HG02798 (cell line): ENCODE data around the gene FRMPD4.

Source experiments
- ATAC-seq: cut with Tn5 transposase; IDR thresholded peaks from one replicate; pipeline ENCODE4 v1.9.1; 2021; ENCODE audit warnings: mild to moderate bottlenecking; ENCODE audit not compliant: unreplicated experiment, poor library complexity

FRMPD4 gene

GRCh38 chrX:12292996-12293765 lies 154.9 kb downstream of the FRMPD4 start:
- no peak for ATAC-seq

DNA sequence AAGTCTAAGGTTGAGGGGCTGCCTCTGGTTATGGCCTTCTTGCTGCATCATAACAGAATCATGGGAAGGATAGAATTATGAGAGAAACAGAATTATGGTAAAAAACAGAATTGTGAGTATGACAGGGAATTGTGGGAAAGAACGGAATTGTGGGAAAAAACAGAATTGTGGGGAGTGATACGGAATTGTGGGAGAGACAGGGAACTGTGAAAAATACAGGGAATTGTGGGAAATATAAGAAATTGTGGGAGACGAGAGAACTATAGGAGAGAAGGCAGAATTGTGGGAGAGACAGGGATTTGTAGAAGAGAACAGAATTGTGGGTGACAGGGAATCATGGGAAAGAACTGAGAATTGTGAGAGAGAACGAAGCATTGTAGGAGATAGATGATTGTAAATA lies 159.1 kb downstream of the FRMPD4 start:
- ATAC-seq: no peak

DNA sequence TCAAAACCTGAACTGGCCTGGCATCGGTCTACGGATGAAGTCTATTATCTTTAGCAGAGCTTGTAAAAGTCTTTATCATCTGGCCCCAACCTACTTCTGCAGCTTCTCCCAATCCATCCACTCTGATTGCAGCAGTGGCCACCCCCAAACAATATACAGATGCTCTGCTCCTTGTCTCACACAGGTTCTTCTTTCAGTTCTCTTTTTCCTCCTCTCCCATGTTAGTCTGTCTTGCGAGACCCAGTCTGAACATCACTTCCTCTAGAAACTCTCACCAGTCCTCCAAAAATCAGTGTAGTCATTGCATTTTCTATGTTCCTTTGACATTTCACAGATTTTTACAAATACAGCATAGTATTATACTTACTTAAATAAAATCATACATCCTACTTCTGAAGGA lies 163.0 kb downstream of the FRMPD4 start:
- ATAC-seq: no peak

DNA sequence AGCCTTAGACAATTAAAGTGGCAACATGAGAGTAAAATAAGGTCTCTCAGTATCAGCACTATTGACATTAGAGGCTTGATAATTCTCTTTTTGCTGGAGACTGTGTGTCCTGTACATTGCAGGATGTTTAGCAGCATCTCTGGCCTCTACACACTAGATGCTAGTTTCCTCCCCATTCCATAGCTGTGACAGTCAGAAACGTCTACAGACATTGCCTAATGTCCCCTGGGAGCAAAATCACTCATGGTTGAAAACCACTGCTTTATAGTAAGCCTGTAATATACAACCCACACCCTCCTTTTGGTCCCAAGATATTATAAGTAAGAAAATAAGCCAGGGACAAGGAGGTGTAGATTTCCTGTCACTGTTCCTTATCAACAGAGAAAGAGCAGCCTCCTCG lies 166.0 kb downstream of the FRMPD4 start:
- no peak for ATAC-seq

GRCh38 chrX:12307961-12308360 lies 169.7 kb downstream of the FRMPD4 start:
- ATAC-seq: no peak

DNA sequence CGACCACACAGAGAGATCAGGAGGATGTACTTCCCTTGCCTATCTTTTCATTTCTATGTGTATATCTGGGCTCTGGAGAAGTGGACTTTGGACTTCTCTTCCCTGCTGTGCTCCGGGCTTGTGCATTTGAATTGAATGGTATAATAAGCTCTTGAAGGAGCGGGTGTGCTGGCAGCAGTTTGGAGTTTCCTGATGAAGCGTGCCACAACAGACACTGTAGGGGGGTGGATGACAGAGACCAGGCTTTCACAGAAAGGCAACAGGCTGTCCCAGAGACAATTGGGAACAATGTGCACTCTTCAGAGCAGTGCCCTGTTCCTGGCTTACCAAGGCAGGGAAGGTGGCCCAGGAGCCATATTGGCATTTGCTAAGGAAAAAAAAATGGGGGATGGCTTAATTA lies 170.1 kb downstream of the FRMPD4 start:
- no peak for ATAC-seq

DNA sequence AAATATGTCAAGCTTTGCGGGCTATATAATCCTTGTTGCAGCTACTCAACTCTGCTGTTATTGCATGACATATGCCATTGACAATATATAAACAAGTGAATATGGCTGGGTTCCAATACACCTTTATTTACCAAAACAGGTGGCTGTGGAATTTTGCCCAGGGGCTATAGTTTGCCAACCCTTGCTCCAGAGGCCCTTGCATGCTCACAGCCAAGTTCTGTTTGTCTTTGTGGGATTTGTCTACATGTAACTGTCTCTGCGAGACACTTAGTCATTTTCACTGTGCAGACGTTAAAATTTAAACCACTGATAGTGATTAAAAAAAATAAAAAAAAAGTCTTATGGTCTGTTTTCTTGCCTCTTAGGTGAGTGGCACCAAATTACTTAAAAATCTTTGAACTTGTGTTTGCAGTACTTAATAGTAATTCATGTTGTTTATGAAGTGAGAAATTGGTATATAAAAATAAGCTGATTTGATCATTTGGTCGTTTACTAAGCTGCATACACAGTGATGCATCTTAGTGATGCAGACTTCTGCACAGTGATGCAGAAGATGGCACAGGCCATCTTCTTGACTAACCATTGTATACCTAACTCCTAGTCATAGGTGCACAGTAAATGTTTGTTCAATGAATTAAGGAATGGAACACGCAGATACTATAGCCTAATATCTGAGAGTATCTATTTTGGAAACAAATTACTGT lies 170.9 kb downstream of the FRMPD4 start:
- ATAC-seq: no peak

DNA sequence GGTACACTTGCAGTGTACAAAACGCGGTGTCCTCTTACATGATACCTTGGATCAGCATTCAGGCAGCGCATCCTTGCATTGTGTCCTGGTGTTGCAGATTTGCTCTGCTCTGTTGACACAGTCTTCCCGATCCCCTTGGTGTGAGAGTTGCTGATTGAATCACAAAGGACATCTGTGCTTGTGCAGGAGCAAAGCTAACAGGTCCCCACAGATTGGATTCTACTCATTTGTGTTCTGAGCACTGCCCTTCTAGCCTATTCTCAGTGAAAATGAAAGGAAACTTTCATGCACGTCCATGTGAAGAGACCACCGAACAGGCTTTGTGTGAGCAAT lies 171.4 kb downstream of the FRMPD4 start:
- no peak for ATAC-seq

DNA sequence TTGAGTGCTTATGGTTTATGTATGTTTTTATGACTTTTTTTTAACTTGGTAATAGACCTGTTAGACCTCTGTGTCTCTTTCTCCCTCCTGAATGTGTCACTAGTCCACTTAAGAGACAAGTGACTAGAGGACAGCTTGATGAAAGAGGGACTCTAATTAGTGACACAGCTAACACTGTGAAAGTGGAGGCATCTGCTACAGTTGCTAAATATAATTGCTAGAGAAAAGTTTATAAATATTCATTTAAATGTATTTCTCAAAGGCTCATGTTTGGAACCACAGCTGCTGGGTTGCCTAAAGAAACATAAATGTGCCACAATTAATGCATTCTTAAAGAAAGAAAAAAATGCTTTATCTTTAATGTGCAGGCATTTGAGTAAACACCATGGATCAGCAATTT lies 176.4 kb downstream of the FRMPD4 start:
- ATAC-seq: no peak

GRCh38 chrX:12315526-12315925 lies 177.3 kb downstream of the FRMPD4 start:
- ATAC-seq: no peak

DNA sequence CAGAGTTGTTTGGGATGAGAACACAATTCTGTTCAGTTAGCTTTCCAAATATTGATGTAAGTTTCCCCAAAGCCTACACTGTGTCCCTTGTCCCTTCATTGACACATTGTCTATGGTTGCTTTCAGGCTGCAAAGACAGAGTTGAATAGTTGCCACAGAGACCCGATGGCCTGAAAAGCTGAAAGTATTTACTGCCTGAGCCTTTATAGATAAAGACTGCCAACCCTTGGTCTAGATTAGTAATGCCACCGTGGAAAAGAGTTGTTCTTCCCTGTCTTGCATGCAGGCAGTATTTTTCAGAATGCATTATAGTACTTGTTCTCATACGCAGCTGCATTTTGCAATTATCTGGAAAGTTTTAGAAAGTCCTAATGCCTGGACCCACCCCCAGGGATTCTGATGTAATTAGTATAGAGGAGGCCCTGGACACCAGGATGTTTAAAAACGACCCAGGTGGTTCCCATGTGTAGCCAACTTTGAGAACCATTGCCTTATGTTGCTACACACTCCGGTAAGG lies 180.8 kb downstream of the FRMPD4 start:
- ATAC-seq: no peak

- no peak for ATAC-seq
Observed at GRCh38 chrX:12319992-12320391, 181.7 kb downstream of the FRMPD4 start.

DNA sequence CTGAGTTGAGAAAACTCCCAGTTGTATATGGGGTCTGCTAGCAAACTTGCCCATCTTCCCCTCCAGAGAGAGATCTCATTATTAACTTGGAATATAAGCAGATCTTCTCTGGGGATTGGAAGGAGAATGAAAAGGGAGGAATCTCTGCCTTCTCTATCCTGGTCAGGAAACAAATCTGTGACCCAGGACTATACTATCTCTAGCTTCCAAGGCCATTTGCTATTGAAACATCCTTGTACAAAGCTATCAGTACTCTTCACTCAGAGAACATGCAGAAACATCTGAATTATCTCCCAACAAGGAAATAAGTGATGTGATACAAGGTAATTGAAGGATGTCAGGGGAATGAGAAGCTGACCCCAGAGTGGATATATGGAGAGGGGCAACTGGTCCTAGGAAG lies 183.8 kb downstream of the FRMPD4 start:
- ATAC-seq: no peak

GRCh38 chrX:12325171-12325570 lies 186.9 kb downstream of the FRMPD4 start:
- no peak for ATAC-seq

DNA sequence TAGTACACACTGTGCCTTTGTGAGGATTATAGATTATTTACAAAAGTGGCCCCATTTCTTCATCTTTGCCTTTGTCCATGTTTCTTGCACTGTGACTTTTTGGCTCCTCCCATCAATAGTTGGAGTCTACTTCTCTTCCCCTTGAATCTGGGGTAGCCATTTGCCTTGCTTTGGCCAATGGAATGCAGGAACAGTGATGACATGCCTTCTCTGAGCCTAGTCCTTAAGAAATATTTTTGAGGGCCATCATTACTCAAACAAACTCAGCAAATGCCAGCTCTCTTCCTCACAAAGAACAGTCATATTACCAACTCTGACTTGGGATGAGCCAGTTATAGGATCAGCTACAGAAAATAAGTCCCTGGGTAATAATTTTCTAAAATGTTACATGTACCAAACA lies 189.6 kb downstream of the FRMPD4 start:
- ATAC-seq: no peak

DNA sequence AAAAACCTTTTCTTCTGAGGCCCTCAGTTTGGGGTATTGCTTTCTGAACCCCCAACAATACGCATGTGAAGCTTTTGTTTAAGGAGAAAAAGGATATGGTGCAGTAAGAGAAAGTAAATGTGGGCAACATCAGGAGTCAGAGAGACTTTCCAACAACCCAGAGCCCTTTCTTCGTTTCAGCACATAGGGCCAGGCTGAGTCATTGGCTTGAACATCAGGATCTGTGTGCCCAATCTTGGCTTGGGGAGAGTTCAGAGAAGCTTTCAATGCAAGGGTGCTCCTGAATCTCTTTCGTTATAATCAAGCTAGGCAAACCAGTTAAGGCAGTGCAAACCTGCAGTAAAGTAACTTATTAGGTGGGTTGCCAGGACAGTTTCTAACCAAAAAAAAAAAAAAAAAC lies 191.2 kb downstream of the FRMPD4 start:
- ATAC-seq: no peak

DNA sequence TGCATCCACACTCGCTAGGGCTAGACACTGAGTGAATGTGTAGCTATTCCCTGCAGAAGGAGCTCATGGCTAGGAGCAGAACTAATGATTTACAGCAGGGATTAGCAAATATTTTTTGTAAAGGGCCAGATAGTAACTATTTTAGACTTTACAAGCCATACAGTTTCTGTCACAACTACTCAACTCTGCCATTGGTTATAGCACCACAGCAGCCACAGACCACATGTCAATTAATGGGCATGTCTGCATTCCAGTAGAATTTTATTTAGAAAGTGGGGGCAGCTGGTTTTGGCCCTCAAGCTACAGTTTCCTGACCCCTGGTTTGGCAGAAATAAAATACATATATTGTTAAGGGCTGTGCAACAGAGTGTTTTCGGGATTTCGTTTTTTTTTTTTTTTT lies 192.6 kb downstream of the FRMPD4 start:
- no peak for ATAC-seq

- ATAC-seq: no peak
Observed at GRCh38 chrX:12332786-12333347, 194.6 kb downstream of the FRMPD4 start.

GRCh38 chrX:12339921-12340320 lies 201.6 kb downstream of the FRMPD4 start:
- no peak for ATAC-seq

DNA sequence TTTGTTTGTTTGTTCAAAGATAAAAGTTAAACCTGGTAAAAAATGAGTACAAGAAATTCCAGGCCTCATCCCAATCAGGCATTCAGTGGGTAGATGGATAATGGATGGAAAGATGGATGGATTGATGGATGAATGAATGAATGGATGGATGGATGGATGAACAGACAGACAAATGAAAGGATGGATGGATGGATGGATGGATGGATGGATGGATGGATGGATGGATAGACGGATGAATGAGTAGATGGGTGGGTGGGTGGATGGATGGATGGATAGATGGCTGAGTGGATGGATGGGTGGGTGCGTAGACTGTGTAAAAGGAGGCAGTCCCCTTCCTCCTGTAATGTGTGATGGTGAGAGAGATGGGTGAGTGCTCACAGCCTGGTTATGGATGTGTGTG lies 206.7 kb downstream of the FRMPD4 start:
- no peak for ATAC-seq

- ATAC-seq: no peak
Observed at GRCh38 chrX:12349201-12349600, 210.9 kb downstream of the FRMPD4 start.

DNA sequence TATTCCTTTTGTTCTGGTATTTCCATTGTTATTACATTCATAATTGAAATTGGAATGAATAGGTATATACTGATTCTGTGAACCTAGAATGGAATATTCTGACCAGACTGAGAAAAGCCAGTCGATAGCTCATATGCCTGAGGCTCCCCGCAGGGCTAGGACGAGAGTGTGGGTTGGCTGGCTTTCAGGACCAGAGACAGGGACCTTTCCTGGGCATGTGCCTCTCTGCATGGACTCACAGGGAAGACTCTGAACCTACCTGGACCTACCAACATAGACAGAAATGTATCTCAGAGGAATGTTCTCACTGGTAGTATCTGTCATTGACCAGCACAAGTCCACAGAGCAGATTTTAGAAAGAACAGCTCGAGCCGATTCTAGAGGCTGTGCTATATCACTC lies 214.6 kb downstream of the FRMPD4 start:
- no peak for ATAC-seq
